HepG2 (cell line): ENCODE results near the gene ANKRD39. TPM values are rescaled to one million over a fixed set of nuclear protein-coding genes. Genes with fewer than 3 reads are reported as not detected.

ENCODE experiments used
- EP300 ChIP-seq, 3 experiments: sonication (generic) in 1 of 3; formaldehyde crosslinking in 1 of 3; IDR thresholded peaks; 2 replicates each; pipeline versions ENCODE4 v1.5.1 to v1.6.1; 2011 to 2020; ENCODE audit warnings: low read depth in 2 of 3, low read length in 2 of 3, borderline replicate concordance in 1 of 3, improper control_type of control experiment in 1 of 3, mild to moderate bottlenecking in 1 of 3, missing genetic modification reagents in 1 of 3, moderate library complexity in 1 of 3
- HNRNPUL1 ChIP-seq: fragments of 200-400 bp; formaldehyde crosslinking; IDR thresholded peaks from 2 replicates; pipeline ENCODE4 v1.6.1; 2017; ENCODE audit warnings: low read depth, mild to moderate bottlenecking, low read length, moderate library complexity
- KDM6A ChIP-seq: IDR thresholded peaks from 2 replicates; pipeline ENCODE4 v1.6.1; 2016; ENCODE audit warnings: low read depth
- MED8 ChIP-seq: sonication (generic); formaldehyde crosslinking; IDR thresholded peaks from 2 replicates; pipeline ENCODE4 v1.8.1; 2023; ENCODE audit warnings: mild to moderate bottlenecking, missing genetic modification reagents; ENCODE audit not compliant: insufficient replicate concordance
- NFE2 ChIP-seq: sonication (generic); formaldehyde crosslinking; IDR thresholded peaks from 2 replicates; pipeline ENCODE4 v1.4.0; 2020; ENCODE audit warnings: missing genetic modification reagents
- PRPF4 ChIP-seq: fragments of 200-400 bp; formaldehyde crosslinking; IDR thresholded peaks from 2 replicates; pipeline ENCODE4 v1.6.1; 2016; ENCODE audit warnings: low read length, low read depth; ENCODE audit not compliant: poor library complexity, severe bottlenecking
- RARA ChIP-seq: IDR thresholded peaks from 2 replicates; pipeline ENCODE4 v1.6.1; 2016; ENCODE audit warnings: missing genetic modification reagents, missing compliant biosample characterization
- SRF ChIP-seq: IDR thresholded peaks from 2 replicates; pipeline ENCODE4 v1.6.1; 2011; ENCODE audit warnings: mild to moderate bottlenecking, low read depth, low read length, moderate library complexity
- U2AF2 ChIP-seq: fragments of 200-400 bp; formaldehyde crosslinking; IDR thresholded peaks from 2 replicates; pipeline ENCODE4 v1.6.1; 2017; ENCODE audit warnings: low read depth, mild to moderate bottlenecking, low read length
- ZNF30 ChIP-seq: sonication (generic); formaldehyde crosslinking; IDR thresholded peaks from 2 replicates; pipeline ENCODE4 v1.5.0; 2020; ENCODE audit warnings: mild to moderate bottlenecking, missing genetic modification reagents
- ZNF720 ChIP-seq: sonication (generic); formaldehyde crosslinking; IDR thresholded peaks from 2 replicates; pipeline ENCODE4 v1.4.0; 2020; ENCODE audit warnings: missing genetic modification reagents
- ZSCAN9 ChIP-seq: IDR thresholded peaks from 2 replicates; pipeline ENCODE4 v1.6.1; 2016; ENCODE audit warnings: borderline replicate concordance
- polyA plus RNA-seq, 8 experiments: library from polyadenylated mRNA; depleted of rRNA in 3 of 8; stranded (reverse) in 7 of 8; unstranded in 1 of 8; fragments of >200 nt; fragmentation: Illumina TruSeq in 4 of 8; extraction: Trizol in 4 of 8; gene quantifications; 2 replicates each; pipeline versions ENCODE4 v1.2.1 to v1.2.3, GENCODE V29; 2011 to 2016; ENCODE audit warnings: low read depth in 4 of 8, missing spikeins in 1 of 8, mixed read lengths in 1 of 8; ENCODE audit not compliant: insufficient read depth in 1 of 8
- total RNA-seq, 5 experiments: library from RNA; depleted of rRNA; stranded (reverse); fragments of >200 nt; fragmentation: Illumina TruSeq; extraction: Trizol; gene quantifications; 2 replicates each; pipeline ENCODE4 v1.2.3, GENCODE V29; 2016; ENCODE audit warnings: low read depth in 1 of 5
- TF ChIP-seq, protein P1 (sequence below): sonication (generic); formaldehyde crosslinking; IDR thresholded peaks from 2 replicates; pipeline ENCODE4 v1.4.0; 2020; ENCODE audit warnings: missing genetic modification reagents
- TF ChIP-seq, protein P2 (sequence below): sonication (generic); formaldehyde crosslinking; conservative IDR thresholded peaks from 2 replicates; pipeline ENCODE4 v1.5.0; 2020; ENCODE audit warnings: missing genetic modification reagents
- TF ChIP-seq, protein P3 (sequence below): sonication (generic); formaldehyde crosslinking; conservative IDR thresholded peaks from 2 replicates; pipeline ENCODE4 v1.4.0; 2020; ENCODE audit warnings: missing genetic modification reagents
- TF ChIP-seq, protein P4 (sequence below): sonication (generic); formaldehyde crosslinking; IDR thresholded peaks from 2 replicates; pipeline ENCODE4 v1.9.0; 2021; ENCODE audit warnings: mild to moderate bottlenecking, missing genetic modification reagents

The ANKRD39 gene
- total and polyA plus RNA-seq, 2 of the 13 experiments (the other 11 are each of a cell fraction or from before 2014, with no cell fraction given) = 23.2 to 24.8 TPM

DNA sequence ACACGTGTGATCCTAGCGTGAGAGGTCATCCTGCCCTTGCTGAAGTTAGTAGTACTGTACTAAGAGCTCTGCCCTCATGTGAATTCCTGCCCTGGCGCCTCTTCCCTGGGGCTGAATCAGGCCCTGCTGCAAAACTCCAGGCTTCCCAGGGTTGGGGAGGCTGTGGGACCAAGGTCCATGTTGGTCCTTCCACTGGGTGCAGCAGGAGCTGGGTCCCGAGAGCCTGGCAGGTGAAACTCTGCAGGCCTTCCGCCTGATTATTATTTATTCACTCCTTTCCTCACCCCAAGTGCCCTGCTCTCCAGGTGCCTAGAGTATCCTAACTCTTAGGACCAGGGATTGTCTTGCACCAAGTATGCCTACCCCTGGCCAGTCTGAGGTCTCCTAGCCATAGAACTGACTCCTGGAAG, 47.0 kb downstream of the ANKRD39 start (continued):
- TF ChIP-seq, protein P1, sequence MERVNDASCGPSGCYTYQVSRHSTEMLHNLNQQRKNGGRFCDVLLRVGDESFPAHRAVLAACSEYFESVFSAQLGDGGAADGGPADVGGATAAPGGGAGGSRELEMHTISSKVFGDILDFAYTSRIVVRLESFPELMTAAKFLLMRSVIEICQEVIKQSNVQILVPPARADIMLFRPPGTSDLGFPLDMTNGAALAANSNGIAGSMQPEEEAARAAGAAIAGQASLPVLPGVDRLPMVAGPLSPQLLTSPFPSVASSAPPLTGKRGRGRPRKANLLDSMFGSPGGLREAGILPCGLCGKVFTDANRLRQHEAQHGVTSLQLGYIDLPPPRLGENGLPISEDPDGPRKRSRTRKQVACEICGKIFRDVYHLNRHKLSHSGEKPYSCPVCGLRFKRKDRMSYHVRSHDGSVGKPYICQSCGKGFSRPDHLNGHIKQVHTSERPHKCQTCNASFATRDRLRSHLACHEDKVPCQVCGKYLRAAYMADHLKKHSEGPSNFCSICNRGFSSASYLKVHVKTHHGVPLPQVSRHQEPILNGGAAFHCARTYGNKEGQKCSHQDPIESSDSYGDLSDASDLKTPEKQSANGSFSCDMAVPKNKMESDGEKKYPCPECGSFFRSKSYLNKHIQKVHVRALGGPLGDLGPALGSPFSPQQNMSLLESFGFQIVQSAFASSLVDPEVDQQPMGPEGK (CRISPR knock-in tag) = no peak; the same call in 1 of the 2 replicates
- TF ChIP-seq RARA (CRISPR knock-in tag) (no peak), EP300 (IDR thresholded peaks at IDR 0.05; ENCODE audit: low read depth in 2 of 2, low read length in 2 of 2) (peak in 1 of 2 experiments; percentile 29; a peak in 1 of 4 replicates), EP300 (CRISPR knock-in tag; IDR thresholded peaks at IDR 0.05; ENCODE audit: borderline replicate concordance) (no peak), ZNF30 (no peak), HNRNPUL1 (no peak), ZNF720 (CRISPR knock-in tag) (no peak), NFE2 (CRISPR knock-in tag) (no peak), U2AF2 (no peak), SRF (no peak), ZSCAN9 (CRISPR knock-in tag) (0 out of 2 replicates have a peak, but pooled peaks have one; percentile 27), KDM6A (no peak), MED8 (CRISPR knock-in tag) (no peak), PRPF4 (no peak)
- TF ChIP-seq, protein P2, sequence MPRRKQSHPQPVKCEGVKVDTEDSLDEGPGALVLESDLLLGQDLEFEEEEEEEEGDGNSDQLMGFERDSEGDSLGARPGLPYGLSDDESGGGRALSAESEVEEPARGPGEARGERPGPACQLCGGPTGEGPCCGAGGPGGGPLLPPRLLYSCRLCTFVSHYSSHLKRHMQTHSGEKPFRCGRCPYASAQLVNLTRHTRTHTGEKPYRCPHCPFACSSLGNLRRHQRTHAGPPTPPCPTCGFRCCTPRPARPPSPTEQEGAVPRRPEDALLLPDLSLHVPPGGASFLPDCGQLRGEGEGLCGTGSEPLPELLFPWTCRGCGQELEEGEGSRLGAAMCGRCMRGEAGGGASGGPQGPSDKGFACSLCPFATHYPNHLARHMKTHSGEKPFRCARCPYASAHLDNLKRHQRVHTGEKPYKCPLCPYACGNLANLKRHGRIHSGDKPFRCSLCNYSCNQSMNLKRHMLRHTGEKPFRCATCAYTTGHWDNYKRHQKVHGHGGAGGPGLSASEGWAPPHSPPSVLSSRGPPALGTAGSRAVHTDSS (CRISPR knock-in tag) = no peak
- TF ChIP-seq, protein P3, sequence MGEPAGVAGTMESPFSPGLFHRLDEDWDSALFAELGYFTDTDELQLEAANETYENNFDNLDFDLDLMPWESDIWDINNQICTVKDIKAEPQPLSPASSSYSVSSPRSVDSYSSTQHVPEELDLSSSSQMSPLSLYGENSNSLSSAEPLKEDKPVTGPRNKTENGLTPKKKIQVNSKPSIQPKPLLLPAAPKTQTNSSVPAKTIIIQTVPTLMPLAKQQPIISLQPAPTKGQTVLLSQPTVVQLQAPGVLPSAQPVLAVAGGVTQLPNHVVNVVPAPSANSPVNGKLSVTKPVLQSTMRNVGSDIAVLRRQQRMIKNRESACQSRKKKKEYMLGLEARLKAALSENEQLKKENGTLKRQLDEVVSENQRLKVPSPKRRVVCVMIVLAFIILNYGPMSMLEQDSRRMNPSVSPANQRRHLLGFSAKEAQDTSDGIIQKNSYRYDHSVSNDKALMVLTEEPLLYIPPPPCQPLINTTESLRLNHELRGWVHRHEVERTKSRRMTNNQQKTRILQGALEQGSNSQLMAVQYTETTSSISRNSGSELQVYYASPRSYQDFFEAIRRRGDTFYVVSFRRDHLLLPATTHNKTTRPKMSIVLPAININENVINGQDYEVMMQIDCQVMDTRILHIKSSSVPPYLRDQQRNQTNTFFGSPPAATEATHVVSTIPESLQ (CRISPR knock-in tag) = no peak
- TF ChIP-seq, protein P4, sequence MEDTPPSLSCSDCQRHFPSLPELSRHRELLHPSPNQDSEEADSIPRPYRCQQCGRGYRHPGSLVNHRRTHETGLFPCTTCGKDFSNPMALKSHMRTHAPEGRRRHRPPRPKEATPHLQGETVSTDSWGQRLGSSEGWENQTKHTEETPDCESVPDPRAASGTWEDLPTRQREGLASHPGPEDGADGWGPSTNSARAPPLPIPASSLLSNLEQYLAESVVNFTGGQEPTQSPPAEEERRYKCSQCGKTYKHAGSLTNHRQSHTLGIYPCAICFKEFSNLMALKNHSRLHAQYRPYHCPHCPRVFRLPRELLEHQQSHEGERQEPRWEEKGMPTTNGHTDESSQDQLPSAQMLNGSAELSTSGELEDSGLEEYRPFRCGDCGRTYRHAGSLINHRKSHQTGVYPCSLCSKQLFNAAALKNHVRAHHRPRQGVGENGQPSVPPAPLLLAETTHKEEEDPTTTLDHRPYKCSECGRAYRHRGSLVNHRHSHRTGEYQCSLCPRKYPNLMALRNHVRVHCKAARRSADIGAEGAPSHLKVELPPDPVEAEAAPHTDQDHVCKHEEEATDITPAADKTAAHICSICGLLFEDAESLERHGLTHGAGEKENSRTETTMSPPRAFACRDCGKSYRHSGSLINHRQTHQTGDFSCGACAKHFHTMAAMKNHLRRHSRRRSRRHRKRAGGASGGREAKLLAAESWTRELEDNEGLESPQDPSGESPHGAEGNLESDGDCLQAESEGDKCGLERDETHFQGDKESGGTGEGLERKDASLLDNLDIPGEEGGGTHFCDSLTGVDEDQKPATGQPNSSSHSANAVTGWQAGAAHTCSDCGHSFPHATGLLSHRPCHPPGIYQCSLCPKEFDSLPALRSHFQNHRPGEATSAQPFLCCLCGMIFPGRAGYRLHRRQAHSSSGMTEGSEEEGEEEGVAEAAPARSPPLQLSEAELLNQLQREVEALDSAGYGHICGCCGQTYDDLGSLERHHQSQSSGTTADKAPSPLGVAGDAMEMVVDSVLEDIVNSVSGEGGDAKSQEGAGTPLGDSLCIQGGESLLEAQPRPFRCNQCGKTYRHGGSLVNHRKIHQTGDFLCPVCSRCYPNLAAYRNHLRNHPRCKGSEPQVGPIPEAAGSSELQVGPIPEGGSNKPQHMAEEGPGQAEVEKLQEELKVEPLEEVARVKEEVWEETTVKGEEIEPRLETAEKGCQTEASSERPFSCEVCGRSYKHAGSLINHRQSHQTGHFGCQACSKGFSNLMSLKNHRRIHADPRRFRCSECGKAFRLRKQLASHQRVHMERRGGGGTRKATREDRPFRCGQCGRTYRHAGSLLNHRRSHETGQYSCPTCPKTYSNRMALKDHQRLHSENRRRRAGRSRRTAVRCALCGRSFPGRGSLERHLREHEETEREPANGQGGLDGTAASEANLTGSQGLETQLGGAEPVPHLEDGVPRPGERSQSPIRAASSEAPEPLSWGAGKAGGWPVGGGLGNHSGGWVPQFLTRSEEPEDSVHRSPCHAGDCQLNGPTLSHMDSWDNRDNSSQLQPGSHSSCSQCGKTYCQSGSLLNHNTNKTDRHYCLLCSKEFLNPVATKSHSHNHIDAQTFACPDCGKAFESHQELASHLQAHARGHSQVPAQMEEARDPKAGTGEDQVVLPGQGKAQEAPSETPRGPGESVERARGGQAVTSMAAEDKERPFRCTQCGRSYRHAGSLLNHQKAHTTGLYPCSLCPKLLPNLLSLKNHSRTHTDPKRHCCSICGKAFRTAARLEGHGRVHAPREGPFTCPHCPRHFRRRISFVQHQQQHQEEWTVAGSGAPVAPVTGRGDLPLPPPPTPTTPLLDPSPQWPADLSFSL (CRISPR knock-in tag) = no peak
